Superior temporal gyrus (tissue), 1 donor: ENCODE measurements around the gene HMCN2.

Experiments
- DNase-seq: peaks from one replicate; pipeline ENCODE4 v3.0.0-alpha.2; 2016; ENCODE audit errors: extremely low spot score

Gene HMCN2

GRCh38 chr9:130466537-130467217 lies 201.1 kb downstream of the HMCN2 start:
- no peak for DNase-seq

DNA sequence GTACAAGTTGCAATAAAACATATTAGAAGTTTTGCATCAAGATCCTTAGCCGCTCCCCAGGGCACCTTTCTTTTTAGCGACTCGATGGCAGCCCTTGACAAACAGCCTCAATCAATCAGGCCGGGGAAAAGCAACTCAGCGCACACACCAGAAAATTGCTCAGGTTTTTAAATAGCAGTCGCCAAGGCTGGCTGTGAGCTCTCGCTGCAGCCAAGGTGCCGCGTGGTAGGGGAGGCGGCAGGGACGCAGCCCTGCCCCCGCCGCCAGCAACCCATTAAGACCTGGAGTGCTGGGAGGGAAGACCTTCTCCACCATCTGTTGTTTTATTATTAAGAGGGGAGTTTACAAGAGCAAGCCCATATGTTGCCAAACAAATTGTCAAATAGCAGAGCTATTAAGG lies 201.8 kb downstream of the HMCN2 start:
- DNase-seq, result no peak

DNA sequence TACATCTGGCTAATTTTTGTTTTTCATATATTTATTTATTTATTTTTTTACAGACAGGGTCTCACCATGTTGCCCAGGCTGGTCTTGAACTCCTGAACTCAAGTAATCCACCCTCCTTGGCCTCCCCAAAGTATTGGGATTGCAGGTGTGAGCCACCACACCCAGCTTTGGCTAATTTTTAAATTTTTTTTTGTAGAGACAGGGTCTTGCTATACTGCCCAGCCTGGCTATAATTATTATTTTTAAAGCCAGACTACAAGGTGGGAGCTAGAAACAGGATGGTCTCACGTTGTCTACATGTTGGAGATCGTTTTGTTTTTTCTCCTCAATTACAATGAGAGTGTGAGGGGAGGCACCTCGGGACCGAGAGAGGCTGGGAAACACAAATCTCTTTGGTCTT lies 203.0 kb downstream of the HMCN2 start:
- no peak for DNase-seq

DNA sequence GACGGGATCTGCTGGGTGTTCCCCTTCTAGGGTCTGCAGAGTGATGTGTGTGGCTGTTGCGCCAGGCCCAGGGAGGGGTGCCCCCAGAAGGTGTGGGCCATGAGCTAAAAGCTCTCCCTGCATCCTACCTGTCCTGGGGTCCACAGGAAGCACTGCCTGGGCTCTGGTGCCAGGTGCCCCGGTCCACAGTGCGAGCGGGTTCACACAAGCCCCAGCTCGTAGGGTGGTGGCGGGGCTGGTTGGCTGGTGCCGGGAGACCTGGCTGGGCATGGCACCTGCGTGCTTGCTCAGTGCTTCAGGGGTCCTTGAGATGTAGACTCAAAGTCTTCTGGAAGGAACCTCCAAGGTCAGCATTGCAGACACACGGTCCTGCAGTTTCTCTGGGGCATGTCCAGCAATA lies 204.7 kb downstream of the HMCN2 start:
- no peak for DNase-seq

- no peak for DNase-seq
These were observed 205.4 kb downstream of the HMCN2 start for GRCh38 chr9:130470950-130471349.

GRCh38 chr9:130471411-130472183 lies 206.0 kb downstream of the HMCN2 start:
- DNase-seq, result no peak

- no peak for DNase-seq
These were observed 206.7 kb downstream of the HMCN2 start for GRCh38 chr9:130472184-130472705.

GRCh38 chr9:130473009-130473408 lies 207.4 kb downstream of the HMCN2 start:
- no peak for DNase-seq

GRCh38 chr9:130473566-130473965 lies 208.0 kb downstream of the HMCN2 start:
- no peak for DNase-seq

DNA sequence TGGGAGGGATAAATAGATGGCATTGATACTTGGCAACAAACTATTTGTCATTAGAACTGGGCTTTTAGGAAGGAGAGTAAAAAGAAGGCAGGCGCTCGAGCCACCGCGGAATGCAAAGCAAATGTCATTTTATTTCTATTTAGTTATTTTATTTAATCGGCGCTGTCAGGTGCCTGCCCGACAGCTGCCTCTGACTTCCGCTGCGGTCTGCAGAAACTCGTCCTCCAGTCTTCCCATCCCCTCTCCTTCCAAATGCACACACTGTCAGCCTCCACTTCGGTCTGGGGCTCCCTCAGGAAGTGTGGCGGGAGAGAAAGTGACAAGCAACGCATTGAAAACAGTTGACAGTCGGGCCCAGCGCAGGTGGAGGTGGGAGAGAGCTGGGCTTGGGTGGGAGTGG lies 208.5 kb downstream of the HMCN2 start:
- DNase-seq, result no peak

- DNase-seq, result no peak
These were observed 210.7 kb downstream of the HMCN2 start for GRCh38 chr9:130476151-130476730.

- no peak for DNase-seq
These were observed 212.0 kb downstream of the HMCN2 start for GRCh38 chr9:130477564-130477963.

GRCh38 chr9:130478152-130478551 lies 212.6 kb downstream of the HMCN2 start:
- DNase-seq, result no peak

DNA sequence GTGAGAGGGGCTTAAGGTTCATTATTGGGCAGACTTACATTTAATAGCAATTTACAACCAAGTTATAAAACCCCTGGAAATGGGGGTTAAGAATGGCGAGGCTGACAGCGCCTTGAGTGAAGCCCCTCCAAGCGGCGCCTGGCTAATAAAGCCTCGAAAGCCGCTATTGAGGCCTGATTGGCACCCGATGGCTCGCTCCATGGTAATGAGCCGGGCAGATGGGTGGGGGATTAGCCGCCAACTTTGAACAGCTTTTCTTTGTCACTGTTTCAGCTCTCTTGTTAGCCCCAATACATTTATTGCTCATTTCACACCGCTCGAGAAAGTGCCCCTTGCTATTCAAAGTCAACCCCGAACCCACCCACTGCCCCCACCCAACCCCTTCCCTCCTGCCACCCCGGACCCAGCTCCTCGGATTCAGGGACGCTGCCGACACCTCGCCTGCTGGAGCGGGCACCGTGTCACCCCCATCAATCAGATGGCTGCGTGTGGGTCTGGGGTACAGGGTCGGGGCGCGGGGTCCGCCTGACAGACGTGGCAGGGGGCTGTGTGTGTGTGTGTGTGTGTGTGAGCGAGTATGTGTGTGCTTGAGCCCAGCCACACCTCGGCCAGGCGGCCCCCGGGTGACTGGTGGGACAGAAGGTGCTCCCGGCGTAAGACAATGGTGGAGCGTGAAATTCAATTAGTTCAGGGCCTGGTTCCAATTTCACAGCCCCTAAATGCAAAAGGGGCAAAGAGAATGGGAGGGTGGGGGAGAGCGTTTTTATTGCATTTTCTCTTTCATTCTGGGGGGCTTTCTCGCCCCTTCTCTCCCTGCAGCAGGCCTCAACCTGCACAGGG lies 213.4 kb downstream of the HMCN2 start:
- no peak for DNase-seq

DNA sequence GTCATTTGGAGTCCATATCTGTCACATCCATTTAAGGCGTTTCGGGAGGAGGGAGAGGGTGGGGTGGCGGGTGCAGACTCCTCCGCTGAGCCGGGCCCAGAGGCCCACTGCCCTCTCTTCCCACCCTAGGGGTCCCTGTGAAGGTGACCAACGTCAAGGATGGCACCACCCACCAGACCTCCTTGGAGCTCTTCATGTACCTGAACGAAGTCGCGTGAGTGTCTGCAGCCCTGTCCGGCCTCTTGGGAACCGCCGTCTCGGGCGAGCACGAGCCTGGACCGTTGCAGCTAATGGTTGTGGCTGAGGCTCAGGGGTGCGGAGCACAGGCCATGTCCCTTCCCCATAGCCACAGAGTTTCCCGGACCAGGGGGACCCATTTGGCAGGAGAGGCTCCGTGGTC lies 214.0 kb downstream of the HMCN2 start:
- no peak for DNase-seq

- no peak for DNase-seq
These were observed 215.1 kb downstream of the HMCN2 start for GRCh38 chr9:130480673-130481072.

- DNase-seq, result no peak
These were observed 216.9 kb downstream of the HMCN2 start for GRCh38 chr9:130482463-130482862.

DNA sequence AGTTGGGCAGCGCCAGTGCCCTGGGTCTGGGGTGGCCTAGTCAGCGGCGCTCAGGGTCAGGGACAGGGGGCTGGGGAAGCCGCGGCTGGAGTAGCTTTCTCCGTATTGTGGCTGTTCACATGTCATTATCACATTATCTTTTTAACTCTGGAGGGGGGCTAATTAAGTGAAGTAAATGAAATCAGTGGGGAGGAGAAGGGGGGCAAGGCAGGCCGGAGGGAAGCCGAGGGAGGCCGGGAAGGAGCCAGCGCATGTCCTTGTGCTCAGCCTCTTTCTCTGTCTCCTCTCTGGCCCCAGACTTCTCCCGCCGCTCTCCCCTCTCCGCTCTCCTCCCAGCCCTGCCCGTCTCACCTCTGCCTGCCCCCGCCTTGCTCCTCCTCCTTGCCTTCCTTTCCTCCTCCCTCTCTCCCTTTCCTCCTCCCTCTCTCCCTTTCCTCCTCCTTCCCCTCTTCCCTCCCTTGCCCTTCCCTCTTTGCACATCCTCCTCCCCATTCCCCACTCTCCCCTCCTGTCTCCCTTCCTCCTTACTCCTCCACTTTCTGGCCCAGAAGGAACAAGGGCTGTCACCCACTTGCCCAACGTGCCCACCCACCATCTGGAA lies 217.9 kb downstream of the HMCN2 start:
- DNase-seq, result no peak
